ENCODE results near the gene MAP3K13. TPM values are rescaled to one million over a fixed set of nuclear protein-coding genes. Genes with fewer than 3 reads are reported as not detected.

MAP3K13 gene
- total and polyA plus RNA-seq, 10 of the 15 experiments (the other 5 are each of a cell fraction or from before 2014, with no cell fraction given), result 10.5 to 70.8 (median 26.8) TPM

GRCh38 chr3:185332026-185332735, 30.8 kb upstream of the MAP3K13 start (continued):
- no peak for TF ChIP-seq SP1 (IDR thresholded peaks at IDR 0.05; ENCODE audit: low read depth, low read length)
- TF ChIP-seq IKZF1 (conservative IDR thresholded peaks at IDR 0.05), result peak; percentile 74
- TF ChIP-seq HDAC2 (IDR thresholded peaks at IDR 0.05), result no peak
- no peak for TF ChIP-seq SMAD1 (IDR thresholded peaks at IDR 0.05; ENCODE audit: low read depth, partially characterized antibody)
- TF ChIP-seq PBX3 (IDR thresholded peaks at IDR 0.05; ENCODE audit: insufficient replicate concordance, low read depth, low read length), result no peak
- TF ChIP-seq STAT1 (conservative IDR thresholded peaks at IDR 0.05), result no peak
- no peak for TF ChIP-seq E2F8 (IDR thresholded peaks at IDR 0.05; ENCODE audit: low read depth, partially characterized antibody)
- TF ChIP-seq RELB (IDR thresholded peaks at IDR 0.05; ENCODE audit: low read depth), result peak; percentile 61
- TF ChIP-seq CREM (IDR thresholded peaks at IDR 0.05; ENCODE audit: low read depth), result no peak
- TF ChIP-seq NRF1 (conservative IDR thresholded peaks at IDR 0.05; ENCODE audit: low read depth, low read length), result no peak
- no peak for TF ChIP-seq ZBED1 (IDR thresholded peaks at IDR 0.05; ENCODE audit: borderline replicate concordance)
- TF ChIP-seq TCF3 (IDR thresholded peaks at IDR 0.05; ENCODE audit: borderline replicate concordance, insufficient read depth, low read depth, low read length), result no peak
- TF ChIP-seq ZNF217 (IDR thresholded peaks at IDR 0.05), result peak; percentile 48; the same call in 1 of the 2 replicates
- no peak for TF ChIP-seq DPF2 (IDR thresholded peaks at IDR 0.05)
- TF ChIP-seq CHD4 (IDR thresholded peaks at IDR 0.05), result no peak
- peak in 1 of 2 experiments; percentile 27; a peak in 1 of 4 replicates for TF ChIP-seq BHLHE40 (IDR thresholded peaks at IDR 0.05; ENCODE audit: borderline replicate concordance in 1 of 2, low read depth in 2 of 2, low read length in 1 of 2)
- TF ChIP-seq ZNF207 (IDR thresholded peaks at IDR 0.05; ENCODE audit: borderline replicate concordance), result no peak
- TF ChIP-seq MXI1 (IDR thresholded peaks at IDR 0.05; ENCODE audit: low read depth, low read length), result no peak
- TF ChIP-seq MTA2 (IDR thresholded peaks at IDR 0.05; ENCODE audit: low read depth), result peak; percentile 80
- no peak for TF ChIP-seq POLR2AphosphoS5 (IDR thresholded peaks at IDR 0.05; ENCODE audit: low read length)
- TF ChIP-seq EED (IDR thresholded peaks at IDR 0.05; ENCODE audit: low read depth), result no peak
- TF ChIP-seq CBX3 (IDR thresholded peaks at IDR 0.05; ENCODE audit: borderline replicate concordance, low read depth), result no peak
- TF ChIP-seq YY1 (IDR thresholded peaks at IDR 0.05; ENCODE audit: low read depth, low read length), result no peak
- TF ChIP-seq WRNIP1 (IDR thresholded peaks at IDR 0.05; ENCODE audit: borderline replicate concordance, low read depth, low read length), result no peak
- TF ChIP-seq HSF1 (IDR thresholded peaks at IDR 0.05; ENCODE audit: low read depth, low read length), result no peak
- TF ChIP-seq PAX5 (IDR thresholded peaks at IDR 0.05; ENCODE audit: borderline replicate concordance, low read depth, low read length), result no peak

Measured in GM12878 (cell line).